Measurements from ENCODE around the gene ATRX. TPM values are rescaled to one million over a fixed set of nuclear protein-coding genes. Genes with fewer than 3 reads are reported as not detected.

Gene ATRX
- polyA plus RNA-seq, 1 donor from 2014 or later = 64.0 TPM

GRCh38 chrX:77652095-77652494 lies 133.9 kb downstream of the ATRX start:
- no peak overlapping the region for H3K4me3 ChIP-seq (ENCODE audit: low read length)
- no peak overlapping the region for H3K4me2 ChIP-seq (ENCODE audit: low read length)
- H2AFZ ChIP-seq (ENCODE audit: low read depth, low read length) = no peak overlapping the region
- no peak overlapping the region for H3K27ac ChIP-seq (ENCODE audit: low read length)
- no peaks in the 10 kb centered on the region for H3K79me2 ChIP-seq (replicated peaks; ENCODE audit: insufficient read depth, low read length)
- no peaks in the 10 kb centered on the region for H3K36me3 ChIP-seq (ENCODE audit: insufficient read depth, low read length)
- no peaks in the 10 kb centered on the region for H3K9me3 ChIP-seq (ENCODE audit: low read length)
- no peaks in the 10 kb centered on the region for H3K9me2 ChIP-seq (ENCODE audit: insufficient read depth, low read length)
- H3K9ac ChIP-seq (ENCODE audit: low read length) = no peak overlapping the region
- H4K20me1 ChIP-seq (ENCODE audit: insufficient read depth) = no peaks in the 10 kb centered on the region
- no peak for TF ChIP-seq MXI1 (conservative IDR thresholded peaks at IDR 0.05; ENCODE audit: poor library complexity, severe bottlenecking)
- no peak for TF ChIP-seq REST (IDR thresholded peaks at IDR 0.05; ENCODE audit: borderline replicate concordance)
- TF ChIP-seq RAD21 (conservative IDR thresholded peaks at IDR 0.05) = no peak
- no peak for TF ChIP-seq EZH2 (IDR thresholded peaks at IDR 0.05; ENCODE audit: borderline replicate concordance, insufficient read depth, low read length, poor library complexity, severe bottlenecking)
- TF ChIP-seq TAF1 (IDR thresholded peaks at IDR 0.05; ENCODE audit: low read depth) = no peak
- TF ChIP-seq POLR2AphosphoS5 (IDR thresholded peaks at IDR 0.05) = no peak
- TF ChIP-seq CTCF (IDR thresholded peaks at IDR 0.05; ENCODE audit: poor library complexity, severe bottlenecking) = no peak
- no peak for TF ChIP-seq EP300 (conservative IDR thresholded peaks at IDR 0.05; ENCODE audit: poor library complexity, severe bottlenecking)
- TF ChIP-seq SMC3 (conservative IDR thresholded peaks at IDR 0.05; ENCODE audit: poor library complexity) = no peak
- no peaks in the 10 kb centered on the region for H3K27me3 ChIP-seq (ENCODE audit: insufficient read depth, low read depth, low read length)
- no peaks in the 10 kb centered on the region for H3F3A ChIP-seq (ENCODE audit: insufficient read depth, low read length, poor library complexity, severe bottlenecking)

GRCh38 chrX:77640702-77641101 lies 145.3 kb downstream of the ATRX start:
- no peaks in the 10 kb centered on the region for H3K79me2 ChIP-seq (replicated peaks; ENCODE audit: insufficient read depth, low read length)
- no peaks in the 10 kb centered on the region for H3K27me3 ChIP-seq (ENCODE audit: insufficient read depth, low read depth, low read length)
- no peak overlapping the region for H3K4me2 ChIP-seq (ENCODE audit: low read length)
- no peaks in the 10 kb centered on the region for H3K9me3 ChIP-seq (ENCODE audit: low read length)
- peaks cover 3% of the 10 kb centered on the region for H3K36me3 ChIP-seq (ENCODE audit: insufficient read depth, low read length)
- no peak overlapping the region for H2AFZ ChIP-seq (ENCODE audit: low read depth, low read length)
- H3K9ac ChIP-seq (ENCODE audit: low read length) = no peak overlapping the region
- no peak overlapping the region for H3K4me3 ChIP-seq (ENCODE audit: low read length)
- H3F3A ChIP-seq (ENCODE audit: insufficient read depth, low read length, poor library complexity, severe bottlenecking) = no peaks in the 10 kb centered on the region
- no peaks in the 10 kb centered on the region for H3K9me2 ChIP-seq (ENCODE audit: insufficient read depth, low read length)
- TF ChIP-seq CTCF (IDR thresholded peaks at IDR 0.05; ENCODE audit: poor library complexity, severe bottlenecking) (no peak), EP300 (conservative IDR thresholded peaks at IDR 0.05; ENCODE audit: poor library complexity, severe bottlenecking) (no peak), TAF1 (IDR thresholded peaks at IDR 0.05; ENCODE audit: low read depth) (no peak)
- no peak overlapping the region for H3K27ac ChIP-seq (ENCODE audit: low read length)
- H4K20me1 ChIP-seq (ENCODE audit: insufficient read depth) = no peaks in the 10 kb centered on the region
